ENCODE results near the gene ATP1B1.

ATP1B1 gene

GRCh38 chr1:169106095-169106920, at the start of gene ATP1B1:
Gene ATP1B1 (plus strand): TSS chr1:169106690. CDS start chr1:169106830, 140 bp downstream.
- no peaks in the 10 kb centered on the region for H3K36me3 Mint-ChIP-seq (ENCODE audit: low read depth)
- peaks cover 19% of the 10 kb centered on the region for H3K27me3 Mint-ChIP-seq

GRCh38 chr1:169059421-169059820, 47.1 kb upstream of the ATP1B1 start:
- Mint-ChIP-seq H3K27me3 (no peaks in the 10 kb centered on the region), H3K4me1 (ENCODE audit: low read depth) (no peaks in the 10 kb centered on the region), H3K27ac (no peak overlapping the region), H3K9me3 (no peaks in the 10 kb centered on the region), H3K4me3 (no peak overlapping the region), H3K36me3 (ENCODE audit: low read depth) (no peaks in the 10 kb centered on the region)

More at GRCh38 chr1:169106095-169106920, at the start of gene ATP1B1:
- Mint-ChIP-seq H3K27ac (peak within 1 kb of the TSS; percentile 91), H3K9me3 (no peaks in the 10 kb centered on the region), H3K4me3 (peak within 1 kb of the TSS; percentile 86), H3K4me1 (ENCODE audit: low read depth) (peaks cover 39% of the 10 kb centered on the region)

- no peaks in the 10 kb centered on the region for H3K36me3 Mint-ChIP-seq (ENCODE audit: low read depth)
- no peaks in the 10 kb centered on the region for H3K4me1 Mint-ChIP-seq (ENCODE audit: low read depth)
- no peaks in the 10 kb centered on the region for H3K9me3 Mint-ChIP-seq
- H3K4me3 Mint-ChIP-seq = no peak overlapping the region
- H3K27me3 Mint-ChIP-seq = no peaks in the 10 kb centered on the region
- H3K27ac Mint-ChIP-seq = no peak overlapping the region
These were observed 46.3 kb upstream of the ATP1B1 start for GRCh38 chr1:169060043-169060722.

- Mint-ChIP-seq H3K4me1 (ENCODE audit: low read depth) (no peaks in the 10 kb centered on the region), H3K36me3 (ENCODE audit: low read depth) (no peaks in the 10 kb centered on the region), H3K27ac (no peak overlapping the region), H3K4me3 (no peak overlapping the region), H3K9me3 (no peaks in the 10 kb centered on the region), H3K27me3 (no peaks in the 10 kb centered on the region)
These were observed 45.4 kb upstream of the ATP1B1 start for GRCh38 chr1:169060919-169061639.

DNA sequence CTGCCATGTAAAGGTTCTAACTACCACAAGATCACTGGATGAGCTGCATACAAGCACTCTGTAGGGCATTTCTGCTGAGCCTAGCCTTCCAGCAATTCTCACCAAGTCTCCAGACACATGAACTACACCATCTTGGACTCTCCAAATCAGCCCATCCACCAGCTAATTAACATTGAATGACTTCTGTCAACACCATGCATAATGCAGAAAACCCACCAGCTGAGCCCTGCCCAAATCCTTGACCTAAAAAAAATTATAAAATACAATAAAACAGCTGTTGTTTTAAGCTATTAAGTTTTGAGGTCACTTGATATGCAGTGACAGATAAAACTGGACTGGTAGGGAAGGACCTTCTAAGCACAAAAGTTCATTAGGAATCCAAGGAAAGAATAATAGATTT, 44.3 kb upstream of the ATP1B1 start:
- Mint-ChIP-seq H3K9me3 (peaks cover 4% of the 10 kb centered on the region), H3K36me3 (ENCODE audit: low read depth) (no peaks in the 10 kb centered on the region), H3K4me1 (ENCODE audit: low read depth) (no peaks in the 10 kb centered on the region), H3K4me3 (no peak overlapping the region), H3K27ac (no peak overlapping the region), H3K27me3 (no peaks in the 10 kb centered on the region)

DNA sequence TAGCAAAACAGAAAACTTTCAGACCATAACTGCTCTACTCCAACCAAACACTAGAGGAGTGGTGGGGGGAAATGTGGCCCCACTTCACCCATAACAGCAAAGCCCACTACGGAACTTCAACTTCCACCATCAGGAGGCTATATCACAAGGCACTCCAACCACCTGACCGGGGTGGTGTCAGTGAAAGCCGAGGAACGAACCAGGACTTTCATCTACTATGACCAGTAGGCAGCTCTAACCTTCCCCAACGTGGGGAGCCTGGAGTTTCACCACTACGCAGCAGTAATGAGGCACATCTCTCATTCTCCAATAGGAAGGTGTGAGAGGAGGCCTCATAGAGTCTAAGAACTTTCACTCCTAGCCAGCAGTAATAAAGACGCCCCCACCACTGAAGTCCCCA, 42.4 kb upstream of the ATP1B1 start:
- Mint-ChIP-seq H3K27me3 (no peaks in the 10 kb centered on the region), H3K4me1 (ENCODE audit: low read depth) (no peaks in the 10 kb centered on the region)

DNA sequence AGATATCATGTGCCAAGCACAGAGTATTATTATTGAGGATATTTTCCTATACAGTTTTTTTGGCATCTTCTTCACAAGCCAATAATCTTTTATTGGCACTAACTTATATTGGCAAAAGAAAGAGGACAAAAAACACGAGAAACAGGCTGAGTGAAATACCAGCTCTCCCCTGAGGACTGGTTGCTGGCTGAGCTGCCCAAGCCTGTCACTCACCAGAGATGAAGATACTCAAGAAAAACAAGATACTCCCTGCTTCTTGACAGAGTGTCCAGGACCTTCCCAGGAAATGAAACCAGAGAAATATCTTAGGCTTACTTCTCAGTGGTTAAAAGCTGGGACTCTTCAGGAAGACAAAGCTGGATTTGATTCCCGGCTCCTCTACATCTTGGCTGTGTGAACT, 35.9 kb upstream of the ATP1B1 start:
- Mint-ChIP-seq H3K27me3 (peaks cover 8% of the 10 kb centered on the region), H3K27ac (no peak overlapping the region), H3K4me1 (ENCODE audit: low read depth) (no peaks in the 10 kb centered on the region), H3K36me3 (ENCODE audit: low read depth) (no peaks in the 10 kb centered on the region), H3K9me3 (peaks cover 8% of the 10 kb centered on the region), H3K4me3 (no peak overlapping the region)

More for the DNA sequence above, 42.4 kb upstream of the ATP1B1 start:
- peaks cover 8% of the 10 kb centered on the region for H3K9me3 Mint-ChIP-seq
- H3K36me3 Mint-ChIP-seq (ENCODE audit: low read depth) = no peaks in the 10 kb centered on the region
- H3K27ac Mint-ChIP-seq = no peak overlapping the region
- no peak overlapping the region for H3K4me3 Mint-ChIP-seq

DNA sequence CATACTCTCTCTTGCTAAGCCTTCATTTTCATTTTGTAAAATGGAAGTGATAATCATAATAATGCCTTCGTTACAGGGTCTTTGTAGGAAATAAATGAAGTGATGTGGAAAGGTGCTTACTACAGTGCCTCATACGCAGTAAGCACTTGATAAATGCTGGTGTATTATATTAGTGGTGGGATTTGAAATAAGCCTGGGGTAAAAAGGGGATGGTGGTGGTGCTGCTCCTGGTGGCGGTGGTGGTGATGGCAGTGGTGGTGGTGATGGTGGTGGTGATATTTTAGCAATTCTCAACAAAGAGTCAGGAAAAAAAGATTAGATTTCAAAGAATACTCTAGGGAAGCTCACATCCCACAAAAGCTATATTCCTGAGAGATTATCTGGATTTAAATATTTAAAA, 35.5 kb upstream of the ATP1B1 start:
- peaks cover 8% of the 10 kb centered on the region for H3K9me3 Mint-ChIP-seq
- no peak overlapping the region for H3K27ac Mint-ChIP-seq
- H3K4me3 Mint-ChIP-seq = no peak overlapping the region

GRCh38 chr1:169072945-169073725, 33.4 kb upstream of the ATP1B1 start:
- no peaks in the 10 kb centered on the region for H3K36me3 Mint-ChIP-seq (ENCODE audit: low read depth)
- peaks cover 3% of the 10 kb centered on the region for H3K9me3 Mint-ChIP-seq
- no peaks in the 10 kb centered on the region for H3K4me1 Mint-ChIP-seq (ENCODE audit: low read depth)
- H3K27me3 Mint-ChIP-seq = peaks cover 8% of the 10 kb centered on the region
- H3K27ac Mint-ChIP-seq = no peak overlapping the region
- no peak overlapping the region for H3K4me3 Mint-ChIP-seq

More for the DNA sequence above, 35.5 kb upstream of the ATP1B1 start:
- no peaks in the 10 kb centered on the region for H3K36me3 Mint-ChIP-seq (ENCODE audit: low read depth)
- peaks cover 8% of the 10 kb centered on the region for H3K27me3 Mint-ChIP-seq
- H3K4me1 Mint-ChIP-seq (ENCODE audit: low read depth) = no peaks in the 10 kb centered on the region

GRCh38 chr1:169078163-169078883, 28.2 kb upstream of the ATP1B1 start:
- Mint-ChIP-seq H3K27ac (no peak overlapping the region), H3K36me3 (ENCODE audit: low read depth) (no peaks in the 10 kb centered on the region), H3K27me3 (no peaks in the 10 kb centered on the region), H3K9me3 (no peaks in the 10 kb centered on the region), H3K4me3 (no peak overlapping the region), H3K4me1 (ENCODE audit: low read depth) (no peaks in the 10 kb centered on the region)

GRCh38 chr1:169081503-169082123, 24.9 kb upstream of the ATP1B1 start:
- Mint-ChIP-seq H3K36me3 (ENCODE audit: low read depth) (no peaks in the 10 kb centered on the region), H3K9me3 (no peaks in the 10 kb centered on the region), H3K27ac (no peak overlapping the region), H3K4me3 (no peak overlapping the region), H3K27me3 (no peaks in the 10 kb centered on the region), H3K4me1 (ENCODE audit: low read depth) (no peaks in the 10 kb centered on the region)

DNA sequence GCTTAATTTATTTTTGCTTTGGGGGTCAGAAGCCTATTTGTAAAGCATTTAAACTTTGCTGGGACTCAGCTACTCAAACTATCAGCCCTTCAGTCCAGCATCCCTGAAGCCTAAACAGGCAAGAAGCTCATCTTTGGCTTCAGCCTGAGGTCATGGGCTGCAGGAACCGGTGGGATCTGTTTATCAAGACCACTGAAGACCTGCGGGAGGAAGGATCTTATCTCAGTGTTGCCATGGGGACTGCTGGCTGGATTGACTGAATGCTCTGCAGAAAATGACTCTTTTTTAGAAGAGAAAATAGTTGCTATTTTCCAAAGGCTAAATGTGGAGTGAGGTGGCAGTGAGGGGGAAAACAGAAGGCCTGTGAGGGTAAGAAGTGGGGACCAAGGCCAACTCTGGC, 20.6 kb upstream of the ATP1B1 start:
- Mint-ChIP-seq H3K27me3 (no peaks in the 10 kb centered on the region), H3K4me1 (ENCODE audit: low read depth) (no peaks in the 10 kb centered on the region), H3K27ac (no peak overlapping the region), H3K4me3 (no peak overlapping the region), H3K36me3 (ENCODE audit: low read depth) (no peaks in the 10 kb centered on the region), H3K9me3 (no peaks in the 10 kb centered on the region)

- Mint-ChIP-seq H3K27me3 (no peaks in the 10 kb centered on the region), H3K36me3 (ENCODE audit: low read depth) (no peaks in the 10 kb centered on the region), H3K9me3 (no peaks in the 10 kb centered on the region), H3K4me1 (ENCODE audit: low read depth) (no peaks in the 10 kb centered on the region), H3K27ac (no peak overlapping the region), H3K4me3 (no peak overlapping the region)
These were observed 19.7 kb upstream of the ATP1B1 start for GRCh38 chr1:169086603-169087455.
